Parathyroid adenoma (tissue), 2 donors: ENCODE results near the gene FKBP15.

Experiments
- H2AFZ ChIP-seq: fragments of 300-600 bp; sonication (generic); one replicate; pipeline ENCODE4 v1.7.0; 2017; ENCODE audit warnings: antibody characterized with exemption, mild to moderate bottlenecking
- H3K27ac ChIP-seq: fragments of 300-600 bp; sonication (generic); one replicate; pipeline ENCODE4 v1.7.0; 2017
- H3K27me3 ChIP-seq: fragments of 300-600 bp; sonication (generic); one replicate; pipeline ENCODE4 v1.7.0; 2017; ENCODE audit warnings: low read length; ENCODE audit not compliant: control insufficient read depth, insufficient read depth
- H3K36me3 ChIP-seq: fragments of 300-600 bp; sonication (generic); one replicate; pipeline ENCODE4 v1.7.0; 2017; ENCODE audit warnings: low read length; ENCODE audit not compliant: control insufficient read depth, insufficient read depth
- H3K4me1 ChIP-seq: fragments of 300-600 bp; sonication (generic); one replicate; pipeline ENCODE4 v1.7.0; 2017; ENCODE audit warnings: control low read depth
- H3K4me2 ChIP-seq: fragments of 300-600 bp; sonication (generic); one replicate; pipeline ENCODE4 v1.7.0; 2017; ENCODE audit warnings: low read length
- H3K4me3 ChIP-seq: fragments of 300-600 bp; sonication (generic); one replicate; pipeline ENCODE4 v1.7.0; 2017; ENCODE audit warnings: low read depth, low read length
- H3K79me2 ChIP-seq: fragments of 300-600 bp; sonication (generic); one replicate; pipeline ENCODE4 v1.7.0; 2017; ENCODE audit warnings: control low read depth
- H3K9ac ChIP-seq: fragments of 300-600 bp; sonication (generic); one replicate; pipeline ENCODE4 v1.7.0; 2017; ENCODE audit warnings: mild to moderate bottlenecking
- H3K9me3 ChIP-seq: fragments of 300-600 bp; sonication (generic); one replicate; pipeline ENCODE4 v1.7.0; 2017; ENCODE audit warnings: low read length; ENCODE audit not compliant: control insufficient read depth
- TF ChIP-seq, protein P1 (sequence below): fragments of 300-600 bp; sonication (generic); IDR thresholded peaks from one replicate; pipeline ENCODE4 v1.7.0; 2017; ENCODE audit warnings: antibody characterized with exemption, mild to moderate bottlenecking
- donor health status: primary hyperparathyroidism.

The FKBP15 gene

GRCh38 chr9:113179839-113180238, 41.2 kb downstream of the FKBP15 start:
- TF ChIP-seq, protein P1, sequence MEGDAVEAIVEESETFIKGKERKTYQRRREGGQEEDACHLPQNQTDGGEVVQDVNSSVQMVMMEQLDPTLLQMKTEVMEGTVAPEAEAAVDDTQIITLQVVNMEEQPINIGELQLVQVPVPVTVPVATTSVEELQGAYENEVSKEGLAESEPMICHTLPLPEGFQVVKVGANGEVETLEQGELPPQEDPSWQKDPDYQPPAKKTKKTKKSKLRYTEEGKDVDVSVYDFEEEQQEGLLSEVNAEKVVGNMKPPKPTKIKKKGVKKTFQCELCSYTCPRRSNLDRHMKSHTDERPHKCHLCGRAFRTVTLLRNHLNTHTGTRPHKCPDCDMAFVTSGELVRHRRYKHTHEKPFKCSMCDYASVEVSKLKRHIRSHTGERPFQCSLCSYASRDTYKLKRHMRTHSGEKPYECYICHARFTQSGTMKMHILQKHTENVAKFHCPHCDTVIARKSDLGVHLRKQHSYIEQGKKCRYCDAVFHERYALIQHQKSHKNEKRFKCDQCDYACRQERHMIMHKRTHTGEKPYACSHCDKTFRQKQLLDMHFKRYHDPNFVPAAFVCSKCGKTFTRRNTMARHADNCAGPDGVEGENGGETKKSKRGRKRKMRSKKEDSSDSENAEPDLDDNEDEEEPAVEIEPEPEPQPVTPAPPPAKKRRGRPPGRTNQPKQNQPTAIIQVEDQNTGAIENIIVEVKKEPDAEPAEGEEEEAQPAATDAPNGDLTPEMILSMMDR = no peak
- H3K36me3 ChIP-seq = no peaks in the 10 kb centered on the region
- no peak overlapping the region for H3K27ac ChIP-seq

GRCh38 chr9:113178087-113178486, 43.0 kb downstream of the FKBP15 start:
- Histone ChIP-seq H3K9ac (no peak overlapping the region), H3K4me3 (no peak overlapping the region), H3K4me1 (no peaks in the 10 kb centered on the region), H3K79me2 (no peaks in the 10 kb centered on the region), H2AFZ (no peak overlapping the region), H3K27ac (no peak overlapping the region), H3K36me3 (no peaks in the 10 kb centered on the region), H3K27me3 (no peaks in the 10 kb centered on the region), H3K4me2 (no peak overlapping the region), H3K9me3 (no peaks in the 10 kb centered on the region)
- TF ChIP-seq, protein P1 = no peak

More at GRCh38 chr9:113179839-113180238, 41.2 kb downstream of the FKBP15 start:
- no peak overlapping the region for H3K4me2 ChIP-seq
- H3K27me3 ChIP-seq = no peaks in the 10 kb centered on the region
- no peaks in the 10 kb centered on the region for H3K4me1 ChIP-seq
- H3K4me3 ChIP-seq = no peak overlapping the region
- no peak overlapping the region for H3K9ac ChIP-seq
- H3K9me3 ChIP-seq = no peaks in the 10 kb centered on the region
- H3K79me2 ChIP-seq = no peaks in the 10 kb centered on the region
- H2AFZ ChIP-seq = no peak overlapping the region

DNA sequence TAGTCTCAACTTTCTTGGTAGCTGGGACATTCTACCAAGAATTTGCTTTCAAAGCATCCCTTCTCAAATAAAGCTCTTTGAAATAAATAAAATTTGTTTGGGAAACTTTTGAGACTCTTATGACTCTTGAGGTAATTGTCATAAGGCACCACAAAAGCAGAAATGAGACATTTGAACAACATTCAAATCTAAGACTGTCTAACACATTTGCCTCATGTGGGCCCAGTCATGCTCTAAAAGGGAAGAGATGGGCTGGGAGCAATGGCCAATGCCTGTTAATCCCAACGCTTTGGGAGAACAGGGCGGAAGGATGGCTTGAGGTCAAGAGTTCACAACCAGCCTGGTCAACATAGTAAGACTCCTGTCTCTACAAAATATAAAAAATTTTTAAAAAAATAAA, 43.8 kb downstream of the FKBP15 start:
- no peak overlapping the region for H3K27ac ChIP-seq
- H3K36me3 ChIP-seq = no peaks in the 10 kb centered on the region
- H2AFZ ChIP-seq = no peak overlapping the region
- no peaks in the 10 kb centered on the region for H3K9me3 ChIP-seq
- no peak overlapping the region for H3K9ac ChIP-seq
- H3K27me3 ChIP-seq = no peaks in the 10 kb centered on the region
- H3K4me1 ChIP-seq = no peaks in the 10 kb centered on the region
- H3K4me3 ChIP-seq = no peak overlapping the region
- no peak overlapping the region for H3K4me2 ChIP-seq
- TF ChIP-seq, protein P1 = no peak
- no peaks in the 10 kb centered on the region for H3K79me2 ChIP-seq

DNA sequence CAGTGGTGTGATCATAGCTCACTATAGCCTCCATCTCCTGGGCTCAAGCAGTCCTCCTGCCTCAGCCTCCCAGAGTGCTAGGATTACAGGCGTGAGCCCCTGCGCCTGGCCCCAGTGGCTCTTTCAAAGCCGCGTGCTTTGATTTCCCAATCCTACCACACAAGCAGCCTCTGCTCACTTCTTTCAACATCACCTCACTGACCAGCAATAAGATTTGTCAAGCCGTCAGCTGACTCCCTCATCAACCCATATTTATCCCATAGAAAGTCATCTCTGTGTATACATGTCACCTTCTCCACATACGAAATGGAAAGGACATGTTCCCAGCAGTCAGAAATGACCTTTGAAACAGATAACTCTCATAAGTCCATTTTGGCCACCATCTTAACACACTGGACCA, 44.3 kb downstream of the FKBP15 start:
- TF ChIP-seq, protein P1 = no peak
- no peak overlapping the region for H3K27ac ChIP-seq
- H3K4me1 ChIP-seq = no peaks in the 10 kb centered on the region
- H3K27me3 ChIP-seq = no peaks in the 10 kb centered on the region
- H3K9me3 ChIP-seq = no peaks in the 10 kb centered on the region
- no peak overlapping the region for H2AFZ ChIP-seq
- no peaks in the 10 kb centered on the region for H3K79me2 ChIP-seq
- no peaks in the 10 kb centered on the region for H3K36me3 ChIP-seq
- H3K4me3 ChIP-seq = no peak overlapping the region
- no peak overlapping the region for H3K9ac ChIP-seq
- no peak overlapping the region for H3K4me2 ChIP-seq

DNA sequence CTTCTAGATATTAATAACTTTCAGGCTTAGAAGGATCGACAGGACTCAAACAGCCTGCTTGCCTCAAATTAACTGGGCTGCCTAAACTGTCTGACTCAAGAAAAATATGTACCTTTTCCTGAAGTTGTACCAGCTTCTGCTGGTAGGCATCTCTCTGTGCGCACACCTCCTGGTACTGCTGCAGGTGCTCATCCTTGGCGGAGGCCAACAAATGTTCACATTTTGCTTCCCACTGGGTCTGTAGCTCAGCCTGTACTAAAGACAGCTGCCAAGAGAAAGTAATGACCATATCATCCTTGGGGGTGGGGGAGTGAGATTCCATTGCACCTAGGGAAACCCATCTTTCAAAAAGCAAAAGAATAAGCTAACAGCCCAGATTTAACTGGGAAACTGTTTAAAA, 47.7 kb downstream of the FKBP15 start:
- H3K4me3 ChIP-seq = no peak overlapping the region
- TF ChIP-seq, protein P1 = no peak
- H3K9ac ChIP-seq = no peak overlapping the region
- no peaks in the 10 kb centered on the region for H3K4me1 ChIP-seq
- no peaks in the 10 kb centered on the region for H3K79me2 ChIP-seq
- no peaks in the 10 kb centered on the region for H3K9me3 ChIP-seq
- no peak overlapping the region for H3K27ac ChIP-seq
- no peaks in the 10 kb centered on the region for H3K27me3 ChIP-seq
- H2AFZ ChIP-seq = no peak overlapping the region
- H3K4me2 ChIP-seq = no peak overlapping the region
- H3K36me3 ChIP-seq = no peaks in the 10 kb centered on the region
